ENCODE data around the gene UHMK1. TPM values are rescaled to one million over a fixed set of nuclear protein-coding genes. Genes with fewer than 3 reads are reported as not detected.

Gene UHMK1
- total RNA-seq, 1 donor from 2014 or later = 37.6 TPM

DNA sequence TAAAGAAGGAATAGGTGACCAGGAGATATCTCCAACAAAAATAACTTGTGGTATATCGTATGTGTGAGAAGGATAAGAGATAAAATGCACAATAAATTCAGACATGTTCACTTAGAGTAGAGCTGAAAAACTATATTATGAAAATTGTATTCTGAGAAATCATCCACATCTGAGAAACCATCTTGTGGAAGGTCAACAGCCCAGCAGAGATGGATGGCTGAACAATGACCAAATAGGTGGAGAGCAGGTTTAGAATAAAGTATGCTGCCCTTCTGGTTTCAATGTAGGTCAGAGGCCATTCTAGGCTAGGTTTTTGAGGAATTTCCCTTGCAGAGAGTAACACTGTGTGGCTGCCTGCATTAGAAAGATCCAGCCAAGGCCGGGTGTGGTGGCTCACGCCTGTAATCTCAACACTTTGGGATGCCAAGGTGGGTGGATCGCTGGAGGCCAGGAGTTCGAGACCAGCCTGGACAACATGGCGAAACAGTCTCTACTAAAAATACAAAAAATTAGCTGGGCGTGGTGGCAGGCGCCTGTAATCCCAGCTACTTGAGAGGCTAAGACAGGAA, 55.1 kb downstream of the UHMK1 start:
- DNase-seq (ENCODE audit: low read depth) = no peak
- H3K4me3 ChIP-seq (ENCODE audit: low read depth, low read length) = no peak overlapping the region
- TF ChIP-seq, protein P1, sequence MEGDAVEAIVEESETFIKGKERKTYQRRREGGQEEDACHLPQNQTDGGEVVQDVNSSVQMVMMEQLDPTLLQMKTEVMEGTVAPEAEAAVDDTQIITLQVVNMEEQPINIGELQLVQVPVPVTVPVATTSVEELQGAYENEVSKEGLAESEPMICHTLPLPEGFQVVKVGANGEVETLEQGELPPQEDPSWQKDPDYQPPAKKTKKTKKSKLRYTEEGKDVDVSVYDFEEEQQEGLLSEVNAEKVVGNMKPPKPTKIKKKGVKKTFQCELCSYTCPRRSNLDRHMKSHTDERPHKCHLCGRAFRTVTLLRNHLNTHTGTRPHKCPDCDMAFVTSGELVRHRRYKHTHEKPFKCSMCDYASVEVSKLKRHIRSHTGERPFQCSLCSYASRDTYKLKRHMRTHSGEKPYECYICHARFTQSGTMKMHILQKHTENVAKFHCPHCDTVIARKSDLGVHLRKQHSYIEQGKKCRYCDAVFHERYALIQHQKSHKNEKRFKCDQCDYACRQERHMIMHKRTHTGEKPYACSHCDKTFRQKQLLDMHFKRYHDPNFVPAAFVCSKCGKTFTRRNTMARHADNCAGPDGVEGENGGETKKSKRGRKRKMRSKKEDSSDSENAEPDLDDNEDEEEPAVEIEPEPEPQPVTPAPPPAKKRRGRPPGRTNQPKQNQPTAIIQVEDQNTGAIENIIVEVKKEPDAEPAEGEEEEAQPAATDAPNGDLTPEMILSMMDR (conservative IDR thresholded peaks at IDR 0.05; ENCODE audit: low read depth, low read length) = no peak

DNA sequence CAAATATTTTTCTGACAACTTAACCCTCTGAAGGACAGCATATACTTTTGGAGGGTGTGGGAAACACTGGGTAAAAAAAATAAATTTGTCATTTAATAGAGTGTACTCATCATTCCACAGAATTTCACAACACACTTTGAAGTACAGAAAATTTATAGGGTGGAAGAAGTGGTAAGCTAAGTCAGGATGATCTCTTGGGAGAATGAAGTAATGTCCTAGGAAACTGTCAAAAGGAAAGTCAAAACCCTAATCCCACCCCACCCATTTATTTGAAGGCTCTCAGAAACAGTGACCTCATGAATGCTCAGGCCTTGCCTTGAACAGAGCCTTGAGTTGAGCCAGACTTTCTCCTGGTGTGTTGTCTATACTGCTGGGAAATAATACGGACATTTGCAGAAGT, 56.6 kb downstream of the UHMK1 start:
- TF ChIP-seq, protein P1 (conservative IDR thresholded peaks at IDR 0.05; ENCODE audit: low read depth, low read length) = no peak
- no peak overlapping the region for H3K4me3 ChIP-seq (ENCODE audit: low read depth, low read length)
- no peak for DNase-seq (ENCODE audit: low read depth)

DNA sequence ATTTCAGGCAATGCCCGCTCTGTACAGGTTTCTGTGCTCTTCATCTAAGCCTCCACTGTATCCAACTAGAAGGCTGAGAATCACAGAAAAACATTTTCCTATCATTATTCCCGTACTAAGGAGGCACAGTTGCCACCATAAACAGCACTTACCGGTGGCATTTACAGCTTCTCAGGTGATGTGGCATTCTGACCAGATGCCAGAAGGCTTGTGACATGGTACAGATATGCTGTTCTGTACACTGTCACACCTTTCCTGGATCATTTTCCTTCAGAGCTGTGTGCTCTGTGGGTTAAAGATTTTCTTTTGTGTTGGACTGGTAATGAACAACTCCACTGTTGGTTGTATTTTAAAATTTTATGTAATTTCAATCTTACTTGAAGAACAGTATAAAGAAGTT, 59.9 kb downstream of the UHMK1 start:
- no peak for DNase-seq (ENCODE audit: low read depth)
- no peak overlapping the region for H3K4me3 ChIP-seq (ENCODE audit: low read depth, low read length)
- TF ChIP-seq, protein P1 (conservative IDR thresholded peaks at IDR 0.05; ENCODE audit: low read depth, low read length) = no peak

DNA sequence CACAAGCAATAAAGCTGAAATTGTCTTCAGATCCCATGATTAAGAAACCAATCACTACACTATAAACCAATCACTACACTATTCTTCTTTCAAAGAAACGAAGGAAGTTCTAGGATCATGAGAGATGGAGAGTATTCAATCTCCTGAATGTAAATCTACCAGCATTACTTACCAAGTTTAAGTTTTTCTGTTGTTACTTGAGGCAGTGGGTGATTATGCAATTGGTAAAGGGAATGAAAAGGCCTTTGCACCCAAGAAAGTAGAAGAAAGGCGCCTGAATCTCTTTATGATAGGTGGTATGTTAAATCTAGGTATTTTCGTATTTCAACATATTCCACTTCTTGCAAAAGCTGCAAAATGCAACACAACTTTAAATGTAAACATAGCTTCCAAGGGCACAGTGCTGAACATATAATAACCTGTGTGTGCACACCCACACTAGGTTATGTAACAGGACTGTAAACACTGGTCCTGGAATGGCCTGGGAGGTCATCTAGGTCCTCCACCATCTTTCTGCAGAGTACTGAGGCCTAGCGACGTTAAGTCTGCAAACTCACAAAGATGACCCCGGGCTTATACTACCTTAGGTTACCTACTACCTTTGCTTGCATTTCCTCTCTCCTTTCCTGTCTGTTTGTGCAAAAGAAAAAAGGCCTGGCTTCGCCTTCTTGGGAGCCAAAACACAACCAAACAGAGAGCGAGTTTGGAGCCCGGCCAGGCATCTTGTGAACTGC, 62.9 kb downstream of the UHMK1 start:
- DNase-seq (ENCODE audit: low read depth) = no peak
- H3K4me3 ChIP-seq (ENCODE audit: low read depth, low read length) = peak overlapping the region; percentile 92
- TF ChIP-seq, protein P1 (conservative IDR thresholded peaks at IDR 0.05; ENCODE audit: low read depth, low read length) = no peak

DNA sequence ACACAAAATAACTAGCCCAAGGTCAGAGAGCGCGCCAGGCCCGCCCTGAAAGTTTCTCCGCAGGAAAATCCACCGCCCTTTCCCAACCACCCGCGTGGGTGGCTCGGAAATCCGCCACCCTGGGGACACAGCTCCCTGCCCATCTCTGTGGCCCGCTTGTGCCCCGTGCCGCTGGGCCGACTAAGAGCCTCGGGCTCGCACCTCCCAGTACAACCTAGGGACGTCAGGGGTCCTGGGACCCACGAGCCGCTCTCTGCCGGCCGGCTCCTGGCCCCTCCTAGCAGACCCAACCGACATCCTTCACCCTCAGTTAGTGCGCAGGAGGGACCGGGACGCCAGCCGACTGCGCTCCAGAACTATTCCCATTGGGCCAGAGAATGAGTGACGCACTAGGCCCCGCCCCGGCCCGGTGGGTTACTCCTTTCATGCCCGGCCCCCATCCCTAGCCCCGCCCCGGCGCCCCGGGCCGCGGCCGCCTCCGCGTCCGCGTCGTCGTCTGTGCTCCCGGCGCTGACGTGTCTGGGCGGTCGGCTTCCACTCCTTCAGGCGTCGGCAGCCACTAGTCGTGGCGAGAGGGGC, 63.5 kb downstream of the UHMK1 start:
- TF ChIP-seq, protein P1 (conservative IDR thresholded peaks at IDR 0.05; ENCODE audit: low read depth, low read length) = no peak
- DNase-seq (ENCODE audit: low read depth) = no peak

DNA sequence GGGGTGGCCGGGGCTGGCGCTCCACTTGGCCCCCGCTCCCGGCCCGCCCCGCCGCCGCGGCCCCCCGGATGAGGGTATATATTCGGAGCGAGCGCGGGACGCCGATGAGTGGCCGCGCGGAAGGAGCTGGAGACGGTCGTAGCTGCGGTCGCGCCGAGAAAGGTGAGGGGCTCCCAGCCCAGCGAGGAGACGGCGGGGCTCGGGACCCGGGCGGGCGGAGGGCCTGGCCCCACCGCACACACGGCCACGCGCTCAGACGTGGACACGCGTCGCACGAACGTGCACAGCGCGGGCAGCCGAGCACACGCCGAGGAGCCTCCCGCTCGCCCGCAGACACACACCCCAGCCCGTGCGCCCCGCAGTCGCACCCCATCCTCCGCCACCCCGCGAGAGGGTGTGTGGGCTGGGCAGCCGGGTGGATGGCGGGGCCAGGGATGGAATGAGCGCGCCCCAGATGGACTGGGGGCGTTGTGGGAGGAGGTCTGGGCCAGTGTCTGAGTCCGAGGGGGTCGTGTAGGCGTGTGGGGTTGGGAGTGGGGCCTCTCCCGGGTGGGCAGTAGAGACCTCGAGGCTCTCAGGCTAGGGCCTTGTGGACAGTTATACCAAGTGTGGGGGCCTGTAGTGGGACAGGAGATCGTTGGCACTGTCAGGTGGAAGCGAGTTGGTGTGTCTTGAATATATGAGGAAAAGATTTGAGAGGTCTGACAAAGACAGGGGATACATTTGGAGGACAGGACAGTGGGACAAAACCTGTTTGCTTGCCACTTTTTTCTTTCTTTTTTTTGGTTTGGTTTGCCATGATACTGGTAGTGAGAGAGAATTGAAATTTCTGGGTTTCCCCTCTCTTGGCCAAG, 64.2 kb downstream of the UHMK1 start, which contains the start of gene UAP1:
Gene UAP1, plus strand, starts transcription at position 107 of the 854 bp plus-strand sequence. CDS start 4,347 bp downstream, outside the sequence.
- TF ChIP-seq, protein P1 (conservative IDR thresholded peaks at IDR 0.05; ENCODE audit: low read depth, low read length) = no peak
- DNase-seq (ENCODE audit: low read depth) = no peak
- peak within 1 kb of the TSS; percentile 92 for H3K4me3 ChIP-seq (ENCODE audit: low read depth, low read length)

More for the DNA sequence above, 63.5 kb downstream of the UHMK1 start:
- peak overlapping the region; percentile 92 for H3K4me3 ChIP-seq (ENCODE audit: low read depth, low read length)

Measured in epithelial cell of proximal tubule (primary cell).